Mesothelial cell of epicardium (in vitro differentiated cells): ENCODE data around the gene FGGY. TPM values are rescaled to one million over a fixed set of nuclear protein-coding genes. Genes with fewer than 3 reads are reported as not detected.
A peak's percentile ranks its signal among the peaks of the same experiment; 100 is the strongest.

Experiments
- DNase-seq, 2 experiments: peaks; one replicate each; pipeline ENCODE4 v3.0.0; 2021; ENCODE audit warnings: low spot score in 2 of 2; ENCODE audit not compliant: unreplicated experiment in 2 of 2
- H3K27ac Mint-ChIP-seq: 2 replicates; pipeline ENCODE4 v1.8.0; 2021; ENCODE audit warnings: mixed read lengths
- H3K27me3 Mint-ChIP-seq: 2 replicates; pipeline ENCODE4 v1.8.0; 2021; ENCODE audit warnings: low read depth, mixed read lengths
- H3K36me3 Mint-ChIP-seq: 2 replicates; pipeline ENCODE4 v1.8.0; 2021; ENCODE audit warnings: mixed read lengths
- H3K4me1 Mint-ChIP-seq: 2 replicates; pipeline ENCODE4 v1.8.0; 2021; ENCODE audit warnings: mixed read lengths
- H3K4me3 Mint-ChIP-seq: 2 replicates; pipeline ENCODE4 v1.8.0; 2021; ENCODE audit warnings: mild to moderate bottlenecking, moderate library complexity, mixed read lengths
- H3K9me3 Mint-ChIP-seq: 2 replicates; pipeline ENCODE4 v1.8.0; 2021; ENCODE audit warnings: mixed read lengths
- total RNA-seq: library from RNA; stranded (reverse); gene quantifications from 3 replicates; pipeline ENCODE4 v1.2.1, GENCODE V29; 2021
- TF ChIP-seq, protein P1 (sequence below): fragments of 200-600 bp; sonication (generic); IDR thresholded peaks from one replicate; pipeline ENCODE4 v1.5.0; 2021; ENCODE audit warnings: antibody characterized with exemption; ENCODE audit not compliant: unreplicated experiment

The FGGY gene
- total RNA-seq, 1 donor from 2014 or later, result 21.8 TPM

GRCh38 chr1:59408608-59409240 is 111.8 kb downstream of the FGGY start:
- H3K36me3 Mint-ChIP-seq, result peaks cover 3% of the 10 kb centered on the region
- H3K9me3 Mint-ChIP-seq, result no peaks in the 10 kb centered on the region
- TF ChIP-seq, protein P1, sequence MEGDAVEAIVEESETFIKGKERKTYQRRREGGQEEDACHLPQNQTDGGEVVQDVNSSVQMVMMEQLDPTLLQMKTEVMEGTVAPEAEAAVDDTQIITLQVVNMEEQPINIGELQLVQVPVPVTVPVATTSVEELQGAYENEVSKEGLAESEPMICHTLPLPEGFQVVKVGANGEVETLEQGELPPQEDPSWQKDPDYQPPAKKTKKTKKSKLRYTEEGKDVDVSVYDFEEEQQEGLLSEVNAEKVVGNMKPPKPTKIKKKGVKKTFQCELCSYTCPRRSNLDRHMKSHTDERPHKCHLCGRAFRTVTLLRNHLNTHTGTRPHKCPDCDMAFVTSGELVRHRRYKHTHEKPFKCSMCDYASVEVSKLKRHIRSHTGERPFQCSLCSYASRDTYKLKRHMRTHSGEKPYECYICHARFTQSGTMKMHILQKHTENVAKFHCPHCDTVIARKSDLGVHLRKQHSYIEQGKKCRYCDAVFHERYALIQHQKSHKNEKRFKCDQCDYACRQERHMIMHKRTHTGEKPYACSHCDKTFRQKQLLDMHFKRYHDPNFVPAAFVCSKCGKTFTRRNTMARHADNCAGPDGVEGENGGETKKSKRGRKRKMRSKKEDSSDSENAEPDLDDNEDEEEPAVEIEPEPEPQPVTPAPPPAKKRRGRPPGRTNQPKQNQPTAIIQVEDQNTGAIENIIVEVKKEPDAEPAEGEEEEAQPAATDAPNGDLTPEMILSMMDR, result no peak
- no peaks in the 10 kb centered on the region for H3K27me3 Mint-ChIP-seq
- peaks cover 55% of the 10 kb centered on the region for H3K4me1 Mint-ChIP-seq
- H3K4me3 Mint-ChIP-seq, result peak overlapping the region; percentile 6
- peak overlapping the region; percentile 96 for H3K27ac Mint-ChIP-seq
- DNase-seq, result no peak

DNA sequence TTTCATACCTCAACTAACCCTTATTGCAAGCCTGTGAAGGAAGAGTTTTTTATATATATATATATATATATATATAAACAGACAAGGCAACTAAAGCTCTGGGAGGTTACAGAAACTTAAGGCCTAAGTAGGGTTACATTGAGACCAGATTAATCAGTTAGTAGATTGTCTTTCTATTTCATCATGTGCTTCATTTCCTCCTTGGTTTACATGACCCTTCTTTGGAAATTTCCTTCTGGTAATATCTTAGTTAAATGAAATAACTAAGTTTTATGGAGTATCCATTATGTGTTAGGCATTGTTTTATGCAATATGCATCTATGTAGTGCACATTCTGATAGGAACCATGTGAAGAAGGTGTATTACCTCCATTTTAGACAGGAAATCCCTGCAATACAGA is 112.7 kb downstream of the FGGY start:
- Mint-ChIP-seq H3K27ac (peak overlapping the region; percentile 96), H3K9me3 (no peaks in the 10 kb centered on the region), H3K4me3 (no peak overlapping the region), H3K4me1 (peaks cover 48% of the 10 kb centered on the region), H3K27me3 (no peaks in the 10 kb centered on the region), H3K36me3 (peaks cover 3% of the 10 kb centered on the region)
- no peak for DNase-seq
- TF ChIP-seq, protein P1, result no peak

DNA sequence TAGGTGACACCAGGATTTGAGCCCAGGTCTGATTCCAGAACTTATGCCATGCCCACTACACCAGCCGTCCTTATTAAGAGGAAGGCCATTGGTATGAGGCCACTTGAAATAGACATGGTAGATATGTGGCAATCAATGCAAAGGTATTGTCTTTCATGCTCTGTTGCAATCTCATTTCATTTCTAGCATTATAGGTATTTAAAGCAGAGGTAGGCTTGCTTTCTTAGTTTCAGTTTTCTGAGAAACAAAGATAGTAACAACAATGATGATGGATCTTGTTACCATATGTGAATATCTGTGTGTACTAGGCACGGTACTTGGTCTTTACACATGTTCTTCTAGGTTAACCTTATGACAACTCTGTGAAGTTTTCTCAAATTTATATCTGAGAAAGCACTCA is 113.1 kb downstream of the FGGY start:
- Mint-ChIP-seq H3K36me3 (peaks cover 3% of the 10 kb centered on the region), H3K9me3 (no peaks in the 10 kb centered on the region), H3K27me3 (no peaks in the 10 kb centered on the region), H3K27ac (peak overlapping the region; percentile 70), H3K4me3 (no peak overlapping the region), H3K4me1 (peaks cover 44% of the 10 kb centered on the region)
- TF ChIP-seq, protein P1, result no peak
- DNase-seq, result no peak

DNA sequence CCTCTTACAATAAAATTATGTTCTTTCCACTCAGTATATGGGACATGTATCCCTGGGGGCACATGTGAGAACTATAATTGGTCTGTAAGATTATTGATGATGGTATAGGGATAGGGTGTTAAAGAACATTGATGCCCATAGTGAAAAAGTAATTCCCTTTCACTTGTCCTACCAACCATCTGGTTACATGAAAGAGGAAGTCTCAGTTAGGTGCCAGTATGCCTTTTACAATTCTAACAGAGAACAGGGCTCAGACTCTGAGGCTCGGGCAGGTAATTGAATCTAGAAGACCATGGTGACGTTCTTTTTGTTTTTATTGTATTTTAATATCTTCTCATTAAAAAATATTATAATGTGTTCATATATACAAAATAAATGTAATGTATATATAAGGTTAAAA is 113.6 kb downstream of the FGGY start:
- TF ChIP-seq, protein P1, result no peak
- Mint-ChIP-seq H3K36me3 (peaks cover 3% of the 10 kb centered on the region), H3K4me1 (peaks cover 39% of the 10 kb centered on the region), H3K27me3 (no peaks in the 10 kb centered on the region), H3K27ac (no peak overlapping the region), H3K4me3 (no peak overlapping the region), H3K9me3 (no peaks in the 10 kb centered on the region)
- DNase-seq, result no peak

GRCh38 chr1:59411147-59411546 is 114.3 kb downstream of the FGGY start:
- Mint-ChIP-seq H3K27ac (no peak overlapping the region), H3K9me3 (peaks cover 5% of the 10 kb centered on the region), H3K4me3 (no peak overlapping the region), H3K27me3 (no peaks in the 10 kb centered on the region), H3K4me1 (peaks cover 36% of the 10 kb centered on the region), H3K36me3 (peaks cover 7% of the 10 kb centered on the region)
- no peak for DNase-seq
- TF ChIP-seq, protein P1, result no peak
